GM23338 (cell line): ENCODE results near the gene NHS. TPM values are rescaled to one million over a fixed set of nuclear protein-coding genes. Genes with fewer than 3 reads are reported as not detected.

ENCODE experiments used
- ATAC-seq: fragments of 200-7000 bp; cut with Tn5 transposase; 3 replicates; pipeline ENCODE4 v1.9.1; 2020
- DNase-seq: peaks from one replicate; pipeline ENCODE4 v3.0.0-alpha.2; 2015; ENCODE audit warnings: low spot score
- H2AFZ ChIP-seq: fragments of 200-600 bp; sonication (generic); 2 replicates; pipeline ENCODE4 v1.8.0; 2016; ENCODE audit warnings: antibody characterized with exemption, mild to moderate bottlenecking, moderate library complexity
- H3F3A ChIP-seq: fragments of 200-600 bp; sonication (generic); replicated peaks from 2 replicates; pipeline ENCODE4 v1.8.0; 2017; ENCODE audit warnings: antibody characterized with exemption, mixed run types, low read depth
- H3K27ac ChIP-seq: fragments of 200-600 bp; sonication (generic); 2 replicates; pipeline ENCODE4 v1.6.1; 2016; ENCODE audit warnings: low read depth
- H3K27me3 ChIP-seq: fragments of 200-600 bp; sonication (generic); 2 replicates; pipeline ENCODE4 v1.8.0; 2016; ENCODE audit warnings: mild to moderate bottlenecking, mixed run types, moderate library complexity; ENCODE audit not compliant: insufficient read depth
- H3K36me3 ChIP-seq: fragments of 200-600 bp; sonication (generic); 2 replicates; pipeline ENCODE4 v1.8.0; 2016; ENCODE audit warnings: mild to moderate bottlenecking; ENCODE audit not compliant: insufficient read depth
- H3K4me1 ChIP-seq: fragments of 200-600 bp; sonication (generic); 2 replicates; pipeline ENCODE4 v1.8.0; 2016; ENCODE audit warnings: mild to moderate bottlenecking, moderate library complexity; ENCODE audit not compliant: insufficient read depth
- H3K4me2 ChIP-seq: fragments of 200-600 bp; sonication (generic); 2 replicates; pipeline ENCODE4 v1.7.1; 2017; ENCODE audit warnings: mixed run types
- H3K4me3 ChIP-seq: fragments of 200-600 bp; sonication (generic); 2 replicates; pipeline ENCODE4 v1.6.1; 2016; ENCODE audit warnings: mixed run types
- H3K79me2 ChIP-seq: fragments of 200-600 bp; sonication (generic); replicated peaks from 2 replicates; pipeline ENCODE4 v1.8.0; 2017; ENCODE audit warnings: mild to moderate bottlenecking; ENCODE audit not compliant: insufficient read depth
- H3K9me2 ChIP-seq: fragments of 200-600 bp; sonication (generic); 2 replicates; pipeline ENCODE4 v1.8.0; 2017; ENCODE audit not compliant: insufficient read depth
- H4K20me1 ChIP-seq: fragments of 200-600 bp; sonication (generic); replicated peaks from 2 replicates; pipeline ENCODE4 v1.8.0; 2017; ENCODE audit warnings: mild to moderate bottlenecking; ENCODE audit not compliant: insufficient read depth
- H3K27ac Mint-ChIP-seq: 2 replicates; pipeline ENCODE4 v1.8.0; 2020; ENCODE audit warnings: inconsistent platforms, mild to moderate bottlenecking, moderate library complexity, mixed read lengths
- H3K27me3 Mint-ChIP-seq: 3 replicates; pipeline ENCODE4 v1.8.0; 2022; ENCODE audit warnings: low read depth, mild to moderate bottlenecking, moderate library complexity, mixed read lengths, inconsistent platforms; ENCODE audit not compliant: insufficient read depth, poor library complexity
- H3K36me3 Mint-ChIP-seq: 3 replicates; pipeline ENCODE4 v1.8.0; 2021; ENCODE audit warnings: low read depth, mild to moderate bottlenecking, inconsistent platforms, moderate library complexity, mixed read lengths
- H3K4me1 Mint-ChIP-seq: 3 replicates; pipeline ENCODE4 v1.8.0; 2020; ENCODE audit warnings: mild to moderate bottlenecking, inconsistent platforms, mixed read lengths
- H3K4me3 Mint-ChIP-seq: 3 replicates; pipeline ENCODE4 v1.8.0; 2021; ENCODE audit warnings: moderate library complexity, mild to moderate bottlenecking, inconsistent platforms, mixed read lengths
- H3K9me3 Mint-ChIP-seq: 3 replicates; pipeline ENCODE4 v1.8.0; 2020; ENCODE audit warnings: moderate library complexity, mild to moderate bottlenecking, inconsistent platforms, mixed read lengths
- CREB1 ChIP-seq: fragments of 250-450 bp; sonication (Bioruptor Pico); IDR thresholded peaks from 2 replicates; pipeline ENCODE4 v1.5.0; 2020; ENCODE audit warnings: low read depth, mild to moderate bottlenecking, moderate library complexity
- EZH2phosphoT487 ChIP-seq: fragments of 200-600 bp; sonication (generic); IDR thresholded peaks from one replicate; pipeline ENCODE4 v1.8.1; 2018; ENCODE audit warnings: antibody characterized with exemption; ENCODE audit not compliant: unreplicated experiment
- JUNB ChIP-seq: IDR thresholded peaks from one replicate; pipeline ENCODE4 v1.6.1; 2016; ENCODE audit warnings: antibody characterized with exemption; ENCODE audit not compliant: unreplicated experiment
- NANOG ChIP-seq: IDR thresholded peaks from 2 replicates; pipeline ENCODE4 v1.6.1; 2016; ENCODE audit warnings: antibody characterized with exemption, borderline replicate concordance
- REST ChIP-seq: IDR thresholded peaks from one replicate; pipeline ENCODE4 v1.6.1; 2018; ENCODE audit warnings: antibody characterized with exemption; ENCODE audit not compliant: unreplicated experiment
- STAT1 ChIP-seq: IDR thresholded peaks from one replicate; pipeline ENCODE4 v1.6.1; 2016; ENCODE audit warnings: antibody characterized with exemption; ENCODE audit not compliant: unreplicated experiment
- ZNF114 ChIP-seq: fragments of 250-450 bp; sonication (Bioruptor Pico); IDR thresholded peaks from 2 replicates; pipeline ENCODE4 v1.5.0; 2020; ENCODE audit warnings: mild to moderate bottlenecking, moderate library complexity
- ZNF331 ChIP-seq: fragments of 250-450 bp; sonication (Bioruptor Pico); IDR thresholded peaks from 2 replicates; pipeline ENCODE4 v1.5.0; 2020; ENCODE audit warnings: low read depth, mild to moderate bottlenecking, moderate library complexity
- polyA plus RNA-seq: library from polyadenylated mRNA; unstranded; fragments of >200 nt; fragmentation: Nextera tagmentation; extraction: Ambion mirVana; gene quantifications from 2 replicates; pipeline ENCODE4 v1.2.1, GENCODE V29; 2016
- total RNA-seq: library from RNA; depleted of rRNA; stranded (reverse); fragments of >200 nt; shearing (Covaris generic); gene quantifications from 2 replicates; pipeline ENCODE4 v1.2.3, GENCODE V29; 2014
- TF ChIP-seq, protein P1 (sequence below): fragments of 250-450 bp; sonication (Bioruptor Pico); IDR thresholded peaks from 2 replicates; pipeline ENCODE4 v1.5.0; 2020; ENCODE audit warnings: mild to moderate bottlenecking, moderate library complexity
- TF ChIP-seq, protein P2 (sequence below), 2 experiments: fragments of 200-600 bp in 1 of 2; sonication (generic) in 1 of 2; conservative IDR thresholded peaks; 2 replicates each; pipeline versions ENCODE4 v1.5.1 to v1.6.1; 2016 to 2017; ENCODE audit warnings: antibody characterized with exemption in 2 of 2, low read depth in 2 of 2, mild to moderate bottlenecking in 2 of 2, moderate library complexity in 1 of 2

The NHS gene
- total and polyA plus RNA-seq, 2 experiments from 2014 or later, result 1.8 to 8.2 TPM

GRCh38 chrX:17440258-17440657 is 65.3 kb downstream of the NHS start:
- H4K20me1 ChIP-seq, result no peaks in the 10 kb centered on the region
- no peak overlapping the region for H3K27ac ChIP-seq
- no peaks in the 10 kb centered on the region for H3K9me2 ChIP-seq
- Mint-ChIP-seq H3K4me3 (no peak overlapping the region), H3K4me1 (peaks cover 18% of the 10 kb centered on the region), H3K36me3 (no peaks in the 10 kb centered on the region), H3K27ac (no peak overlapping the region), H3K9me3 (no peaks in the 10 kb centered on the region), H3K27me3 (peaks cover 4% of the 10 kb centered on the region)
- H3K36me3 ChIP-seq, result no peaks in the 10 kb centered on the region
- ATAC-seq (no peak), DNase-seq (no peak)
- H3K4me1 ChIP-seq, result peaks cover 2% of the 10 kb centered on the region; the same call in 1 of the 2 replicates
- H3K27me3 ChIP-seq, result no peaks in the 10 kb centered on the region
- TF ChIP-seq STAT1 (no peak), ZNF331 (CRISPR knock-in tag) (no peak), JUNB (no peak), EZH2phosphoT487 (no peak), CREB1 (CRISPR knock-in tag) (no peak), REST (no peak), ZNF114 (CRISPR knock-in tag) (no peak), NANOG (no peak)
- TF ChIP-seq, protein P1, sequence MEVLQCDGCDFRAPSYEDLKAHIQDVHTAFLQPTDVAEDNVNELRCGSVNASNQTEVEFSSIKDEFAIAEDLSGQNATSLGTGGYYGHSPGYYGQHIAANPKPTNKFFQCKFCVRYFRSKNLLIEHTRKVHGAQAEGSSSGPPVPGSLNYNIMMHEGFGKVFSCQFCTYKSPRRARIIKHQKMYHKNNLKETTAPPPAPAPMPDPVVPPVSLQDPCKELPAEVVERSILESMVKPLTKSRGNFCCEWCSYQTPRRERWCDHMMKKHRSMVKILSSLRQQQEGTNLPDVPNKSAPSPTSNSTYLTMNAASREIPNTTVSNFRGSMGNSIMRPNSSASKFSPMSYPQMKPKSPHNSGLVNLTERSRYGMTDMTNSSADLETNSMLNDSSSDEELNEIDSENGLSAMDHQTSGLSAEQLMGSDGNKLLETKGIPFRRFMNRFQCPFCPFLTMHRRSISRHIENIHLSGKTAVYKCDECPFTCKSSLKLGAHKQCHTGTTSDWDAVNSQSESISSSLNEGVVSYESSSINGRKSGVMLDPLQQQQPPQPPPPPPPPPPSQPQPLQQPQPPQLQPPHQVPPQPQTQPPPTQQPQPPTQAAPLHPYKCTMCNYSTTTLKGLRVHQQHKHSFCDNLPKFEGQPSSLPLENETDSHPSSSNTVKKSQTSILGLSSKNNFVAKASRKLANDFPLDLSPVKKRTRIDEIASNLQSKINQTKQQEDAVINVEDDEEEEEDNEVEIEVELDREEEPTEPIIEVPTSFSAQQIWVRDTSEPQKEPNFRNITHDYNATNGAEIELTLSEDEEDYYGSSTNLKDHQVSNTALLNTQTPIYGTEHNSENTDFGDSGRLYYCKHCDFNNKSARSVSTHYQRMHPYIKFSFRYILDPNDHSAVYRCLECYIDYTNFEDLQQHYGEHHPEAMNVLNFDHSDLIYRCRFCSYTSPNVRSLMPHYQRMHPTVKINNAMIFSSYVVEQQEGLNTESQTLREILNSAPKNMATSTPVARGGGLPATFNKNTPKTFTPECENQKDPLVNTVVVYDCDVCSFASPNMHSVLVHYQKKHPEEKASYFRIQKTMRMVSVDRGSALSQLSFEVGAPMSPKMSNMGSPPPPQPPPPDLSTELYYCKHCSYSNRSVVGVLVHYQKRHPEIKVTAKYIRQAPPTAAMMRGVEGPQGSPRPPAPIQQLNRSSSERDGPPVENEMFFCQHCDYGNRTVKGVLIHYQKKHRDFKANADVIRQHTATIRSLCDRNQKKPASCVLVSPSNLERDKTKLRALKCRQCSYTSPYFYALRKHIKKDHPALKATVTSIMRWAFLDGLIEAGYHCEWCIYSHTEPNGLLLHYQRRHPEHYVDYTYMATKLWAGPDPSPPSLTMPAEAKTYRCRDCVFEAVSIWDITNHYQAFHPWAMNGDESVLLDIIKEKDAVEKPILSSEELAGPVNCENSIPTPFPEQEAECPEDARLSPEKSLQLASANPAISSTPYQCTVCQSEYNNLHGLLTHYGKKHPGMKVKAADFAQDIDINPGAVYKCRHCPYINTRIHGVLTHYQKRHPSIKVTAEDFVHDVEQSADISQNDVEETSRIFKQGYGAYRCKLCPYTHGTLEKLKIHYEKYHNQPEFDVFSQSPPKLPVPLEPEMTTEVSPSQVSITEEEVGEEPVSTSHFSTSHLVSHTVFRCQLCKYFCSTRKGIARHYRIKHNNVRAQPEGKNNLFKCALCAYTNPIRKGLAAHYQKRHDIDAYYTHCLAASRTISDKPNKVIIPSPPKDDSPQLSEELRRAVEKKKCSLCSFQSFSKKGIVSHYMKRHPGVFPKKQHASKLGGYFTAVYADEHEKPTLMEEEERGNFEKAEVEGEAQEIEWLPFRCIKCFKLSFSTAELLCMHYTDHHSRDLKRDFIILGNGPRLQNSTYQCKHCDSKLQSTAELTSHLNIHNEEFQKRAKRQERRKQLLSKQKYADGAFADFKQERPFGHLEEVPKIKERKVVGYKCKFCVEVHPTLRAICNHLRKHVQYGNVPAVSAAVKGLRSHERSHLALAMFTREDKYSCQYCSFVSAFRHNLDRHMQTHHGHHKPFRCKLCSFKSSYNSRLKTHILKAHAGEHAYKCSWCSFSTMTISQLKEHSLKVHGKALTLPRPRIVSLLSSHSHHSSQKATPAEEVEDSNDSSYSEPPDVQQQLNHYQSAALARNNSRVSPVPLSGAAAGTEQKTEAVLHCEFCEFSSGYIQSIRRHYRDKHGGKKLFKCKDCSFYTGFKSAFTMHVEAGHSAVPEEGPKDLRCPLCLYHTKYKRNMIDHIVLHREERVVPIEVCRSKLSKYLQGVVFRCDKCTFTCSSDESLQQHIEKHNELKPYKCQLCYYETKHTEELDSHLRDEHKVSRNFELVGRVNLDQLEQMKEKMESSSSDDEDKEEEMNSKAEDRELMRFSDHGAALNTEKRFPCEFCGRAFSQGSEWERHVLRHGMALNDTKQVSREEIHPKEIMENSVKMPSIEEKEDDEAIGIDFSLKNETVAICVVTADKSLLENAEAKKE (CRISPR knock-in tag), result no peak
- TF ChIP-seq, protein P2, sequence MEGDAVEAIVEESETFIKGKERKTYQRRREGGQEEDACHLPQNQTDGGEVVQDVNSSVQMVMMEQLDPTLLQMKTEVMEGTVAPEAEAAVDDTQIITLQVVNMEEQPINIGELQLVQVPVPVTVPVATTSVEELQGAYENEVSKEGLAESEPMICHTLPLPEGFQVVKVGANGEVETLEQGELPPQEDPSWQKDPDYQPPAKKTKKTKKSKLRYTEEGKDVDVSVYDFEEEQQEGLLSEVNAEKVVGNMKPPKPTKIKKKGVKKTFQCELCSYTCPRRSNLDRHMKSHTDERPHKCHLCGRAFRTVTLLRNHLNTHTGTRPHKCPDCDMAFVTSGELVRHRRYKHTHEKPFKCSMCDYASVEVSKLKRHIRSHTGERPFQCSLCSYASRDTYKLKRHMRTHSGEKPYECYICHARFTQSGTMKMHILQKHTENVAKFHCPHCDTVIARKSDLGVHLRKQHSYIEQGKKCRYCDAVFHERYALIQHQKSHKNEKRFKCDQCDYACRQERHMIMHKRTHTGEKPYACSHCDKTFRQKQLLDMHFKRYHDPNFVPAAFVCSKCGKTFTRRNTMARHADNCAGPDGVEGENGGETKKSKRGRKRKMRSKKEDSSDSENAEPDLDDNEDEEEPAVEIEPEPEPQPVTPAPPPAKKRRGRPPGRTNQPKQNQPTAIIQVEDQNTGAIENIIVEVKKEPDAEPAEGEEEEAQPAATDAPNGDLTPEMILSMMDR (conservative IDR thresholded peaks at IDR 0.05; ENCODE audit: low read depth in 2 of 2), result no peak
- H3K4me3 ChIP-seq, result no peak overlapping the region
- no peak overlapping the region for H2AFZ ChIP-seq
- H3F3A ChIP-seq, result no peaks in the 10 kb centered on the region
- H3K4me2 ChIP-seq, result no peak overlapping the region
- no peaks in the 10 kb centered on the region for H3K79me2 ChIP-seq
